PC-3 (cell line): Measurements from ENCODE around the gene CD80.

Experiments
- CTCF ChIP-seq: fragments of 300-600 bp; sonication (generic); conservative IDR thresholded peaks from 2 replicates; pipeline ENCODE4 v1.5.1; 2017; ENCODE audit warnings: antibody characterized with exemption, low read depth, mild to moderate bottlenecking, low read length
- EZH2phosphoT487 ChIP-seq: fragments of 300-600 bp; sonication (generic); IDR thresholded peaks from 2 replicates; pipeline ENCODE4 v1.6.1; 2018; ENCODE audit warnings: mild to moderate bottlenecking, antibody characterized with exemption, low read length, borderline replicate concordance

- TF ChIP-seq CTCF (no peak), EZH2phosphoT487 (no peak)
Measured at GRCh38 chr3:119485563-119485962, 73.9 kb downstream of the CD80 start.
